Measurements from ENCODE around the gene PAQR3.
A peak's percentile ranks its signal among the peaks of the same experiment; 100 is the strongest.

Gene PAQR3

DNA sequence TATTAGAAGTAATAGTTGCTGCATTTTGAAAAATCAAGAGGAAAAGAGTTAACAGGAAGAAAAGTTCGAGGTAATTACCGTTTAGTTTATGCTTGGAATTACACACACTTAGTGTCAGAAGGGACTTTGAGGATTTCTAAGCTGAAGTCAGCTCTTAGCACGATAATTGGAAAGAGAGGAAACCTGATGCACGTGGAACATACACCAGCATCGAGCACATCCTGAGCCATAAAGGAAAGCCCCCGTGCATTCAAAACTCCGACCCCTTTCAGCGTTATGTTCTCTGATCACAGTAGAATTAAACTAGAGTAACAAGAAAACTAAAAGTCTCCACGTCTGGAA is 400 bp upstream of the PAQR3 start:
- no peaks in the 10 kb centered on the region for H3K36me3 ChIP-seq (ENCODE audit: control insufficient read depth, insufficient read depth, low read length)
- H3K4me3 ChIP-seq (replicated peaks; ENCODE audit: low read depth, low read length): peak overlapping the region; percentile 81
- no peak for DNase-seq (ENCODE audit: extremely low read depth, insufficient read length)
- TF ChIP-seq, protein P1, sequence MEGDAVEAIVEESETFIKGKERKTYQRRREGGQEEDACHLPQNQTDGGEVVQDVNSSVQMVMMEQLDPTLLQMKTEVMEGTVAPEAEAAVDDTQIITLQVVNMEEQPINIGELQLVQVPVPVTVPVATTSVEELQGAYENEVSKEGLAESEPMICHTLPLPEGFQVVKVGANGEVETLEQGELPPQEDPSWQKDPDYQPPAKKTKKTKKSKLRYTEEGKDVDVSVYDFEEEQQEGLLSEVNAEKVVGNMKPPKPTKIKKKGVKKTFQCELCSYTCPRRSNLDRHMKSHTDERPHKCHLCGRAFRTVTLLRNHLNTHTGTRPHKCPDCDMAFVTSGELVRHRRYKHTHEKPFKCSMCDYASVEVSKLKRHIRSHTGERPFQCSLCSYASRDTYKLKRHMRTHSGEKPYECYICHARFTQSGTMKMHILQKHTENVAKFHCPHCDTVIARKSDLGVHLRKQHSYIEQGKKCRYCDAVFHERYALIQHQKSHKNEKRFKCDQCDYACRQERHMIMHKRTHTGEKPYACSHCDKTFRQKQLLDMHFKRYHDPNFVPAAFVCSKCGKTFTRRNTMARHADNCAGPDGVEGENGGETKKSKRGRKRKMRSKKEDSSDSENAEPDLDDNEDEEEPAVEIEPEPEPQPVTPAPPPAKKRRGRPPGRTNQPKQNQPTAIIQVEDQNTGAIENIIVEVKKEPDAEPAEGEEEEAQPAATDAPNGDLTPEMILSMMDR (IDR thresholded peaks at IDR 0.05; ENCODE audit: insufficient read depth, low read length, poor library complexity, severe bottlenecking): no peak
- no peaks in the 10 kb centered on the region for H3K27me3 ChIP-seq (replicated peaks; ENCODE audit: control insufficient read depth, insufficient read depth, low read length)

DNA sequence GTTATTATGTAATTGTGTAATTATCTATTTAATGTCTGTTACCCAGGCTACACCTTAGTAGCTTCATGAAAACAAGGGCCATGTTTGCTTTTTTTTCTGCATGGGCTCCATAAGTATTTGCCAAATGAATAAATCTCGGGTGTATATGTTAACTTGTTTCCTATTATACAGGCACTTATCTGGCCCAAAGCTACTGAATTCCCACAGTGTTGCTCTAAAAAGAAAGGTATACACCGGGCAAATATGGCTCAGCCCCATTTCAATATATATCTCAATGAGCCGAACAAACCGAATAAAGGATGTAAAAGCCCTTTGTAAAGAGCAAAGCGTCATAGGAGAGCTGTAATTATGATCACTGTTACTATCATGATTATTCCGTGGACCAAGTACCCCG is 767 bp downstream of the PAQR3 start:
- TF ChIP-seq, protein P1 (IDR thresholded peaks at IDR 0.05; ENCODE audit: insufficient read depth, low read length, poor library complexity, severe bottlenecking): no peak
- H3K27me3 ChIP-seq (replicated peaks; ENCODE audit: control insufficient read depth, insufficient read depth, low read length): no peaks in the 10 kb centered on the region
- no peak for DNase-seq (ENCODE audit: extremely low read depth, insufficient read length)
- H3K36me3 ChIP-seq (ENCODE audit: control insufficient read depth, insufficient read depth, low read length): no peaks in the 10 kb centered on the region
- peak overlapping the region; percentile 81 for H3K4me3 ChIP-seq (replicated peaks; ENCODE audit: low read depth, low read length)

DNA sequence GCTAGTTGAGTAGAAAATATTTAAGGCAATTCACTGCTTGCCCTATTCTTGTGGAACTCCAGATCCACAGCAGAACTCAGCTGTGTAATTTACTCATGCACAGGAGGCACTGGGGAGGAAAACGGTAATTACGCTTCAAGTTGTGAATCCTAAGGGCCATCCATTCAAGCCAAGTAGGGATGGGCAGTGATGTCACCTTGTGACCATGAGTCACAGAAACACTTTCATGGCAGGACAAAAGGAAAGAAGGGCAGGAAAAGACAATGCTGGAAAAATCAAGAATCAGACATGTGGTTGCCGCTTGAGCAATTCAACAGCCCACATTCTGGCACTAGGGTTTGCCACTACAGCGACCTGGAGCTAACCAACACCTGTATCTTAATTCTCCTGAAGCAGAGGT is 1.4 kb downstream of the PAQR3 start:
- no peak for DNase-seq (ENCODE audit: extremely low read depth, insufficient read length)
- no peak overlapping the region for H3K4me3 ChIP-seq (replicated peaks; ENCODE audit: low read depth, low read length)
- no peaks in the 10 kb centered on the region for H3K27me3 ChIP-seq (replicated peaks; ENCODE audit: control insufficient read depth, insufficient read depth, low read length)
- TF ChIP-seq, protein P1 (IDR thresholded peaks at IDR 0.05; ENCODE audit: insufficient read depth, low read length, poor library complexity, severe bottlenecking): no peak
- H3K36me3 ChIP-seq (ENCODE audit: control insufficient read depth, insufficient read depth, low read length): no peaks in the 10 kb centered on the region

DNA sequence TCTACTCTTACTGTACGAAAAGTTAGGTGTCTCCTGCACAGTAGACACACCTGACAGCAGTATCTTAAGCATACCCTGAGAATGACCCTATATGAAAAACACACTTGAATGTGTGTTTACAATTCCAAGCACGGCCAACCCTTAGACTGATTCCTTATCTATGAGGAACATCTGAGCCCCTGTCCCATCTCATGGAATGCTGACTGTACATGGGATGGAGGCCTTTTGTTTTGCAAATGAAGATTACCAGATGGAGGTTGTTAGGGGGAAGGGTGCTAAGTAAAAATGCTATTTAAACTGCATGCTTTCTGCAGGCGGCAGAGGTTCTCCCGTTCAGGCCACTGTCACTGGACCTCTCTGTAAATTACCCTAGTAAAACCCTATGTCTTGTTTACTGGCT is 2.2 kb downstream of the PAQR3 start:
- Histone ChIP-seq H3K4me3 (replicated peaks; ENCODE audit: low read depth, low read length) (no peak overlapping the region), H3K36me3 (ENCODE audit: control insufficient read depth, insufficient read depth, low read length) (no peaks in the 10 kb centered on the region), H3K27me3 (replicated peaks; ENCODE audit: control insufficient read depth, insufficient read depth, low read length) (no peaks in the 10 kb centered on the region)
- no peak for DNase-seq (ENCODE audit: extremely low read depth, insufficient read length)
- TF ChIP-seq, protein P1 (IDR thresholded peaks at IDR 0.05; ENCODE audit: insufficient read depth, low read length, poor library complexity, severe bottlenecking): no peak

GRCh38 chr4:78930016-78930629 is 9.1 kb downstream of the PAQR3 start:
- no peaks in the 10 kb centered on the region for H3K36me3 ChIP-seq (ENCODE audit: control insufficient read depth, insufficient read depth, low read length)
- no peak for DNase-seq (ENCODE audit: extremely low read depth, insufficient read length)
- TF ChIP-seq, protein P1 (IDR thresholded peaks at IDR 0.05; ENCODE audit: insufficient read depth, low read length, poor library complexity, severe bottlenecking): no peak
- H3K4me3 ChIP-seq (replicated peaks; ENCODE audit: low read depth, low read length): no peak overlapping the region
- H3K27me3 ChIP-seq (replicated peaks; ENCODE audit: control insufficient read depth, insufficient read depth, low read length): no peaks in the 10 kb centered on the region

GRCh38 chr4:78928835-78929234 is 10.4 kb downstream of the PAQR3 start:
- TF ChIP-seq, protein P1 (IDR thresholded peaks at IDR 0.05; ENCODE audit: insufficient read depth, low read length, poor library complexity, severe bottlenecking): no peak
- Histone ChIP-seq H3K36me3 (ENCODE audit: control insufficient read depth, insufficient read depth, low read length) (no peaks in the 10 kb centered on the region), H3K27me3 (replicated peaks; ENCODE audit: control insufficient read depth, insufficient read depth, low read length) (no peaks in the 10 kb centered on the region), H3K4me3 (replicated peaks; ENCODE audit: low read depth, low read length) (no peak overlapping the region)
- DNase-seq (ENCODE audit: extremely low read depth, insufficient read length): no peak
